GM12864 (cell line): ENCODE data around the gene FPR1.

Experiments
- DNase-seq: peaks from one replicate; pipeline ENCODE4 v3.0.0-alpha.2; 2011; ENCODE audit warnings: low read depth
- H3K4me3 ChIP-seq: 2 replicates; pipeline ENCODE4 v1.5.1; 2011; ENCODE audit warnings: mild to moderate bottlenecking, low read depth, low read length, control low read depth
- CTCF ChIP-seq: IDR thresholded peaks from 2 replicates; pipeline ENCODE4 v1.5.1; 2011; ENCODE audit warnings: low read depth, mild to moderate bottlenecking, moderate library complexity, low read length, control low read depth, inconsistent platforms; ENCODE audit errors: missing control alignments

Gene FPR1

DNA sequence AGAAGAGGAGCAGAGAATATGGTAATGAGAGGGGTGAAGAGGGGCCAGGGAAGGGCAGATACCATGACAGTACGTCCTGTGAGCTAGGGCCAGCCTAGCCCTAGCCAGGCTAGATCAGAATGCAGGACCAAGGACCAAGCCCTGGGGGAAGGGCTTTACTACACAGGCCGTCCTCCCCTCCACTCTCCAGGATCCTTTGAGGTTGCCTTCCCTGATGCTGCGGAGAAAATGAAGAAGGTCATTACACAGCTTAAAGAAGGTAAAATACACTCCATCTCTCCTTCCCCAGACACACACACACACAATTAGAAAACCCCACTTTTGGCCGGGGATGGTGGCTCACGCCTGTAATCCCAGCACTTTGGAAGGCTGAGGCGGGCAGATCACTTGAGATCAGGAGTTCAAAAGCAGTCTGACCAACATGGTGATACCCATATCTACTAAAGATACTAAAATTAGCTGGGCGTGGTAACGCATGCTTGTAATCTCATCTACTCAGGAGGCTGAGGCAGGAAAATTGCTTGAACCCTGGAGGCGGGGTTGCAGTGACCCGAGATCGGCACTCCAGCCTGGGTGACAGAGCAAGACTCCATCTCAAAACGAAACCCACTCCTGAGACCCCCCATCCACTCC lies 50.1 kb downstream of the FPR1 start:
- no peak for DNase-seq
- TF ChIP-seq CTCF = no peak
- no peak overlapping the region for H3K4me3 ChIP-seq

DNA sequence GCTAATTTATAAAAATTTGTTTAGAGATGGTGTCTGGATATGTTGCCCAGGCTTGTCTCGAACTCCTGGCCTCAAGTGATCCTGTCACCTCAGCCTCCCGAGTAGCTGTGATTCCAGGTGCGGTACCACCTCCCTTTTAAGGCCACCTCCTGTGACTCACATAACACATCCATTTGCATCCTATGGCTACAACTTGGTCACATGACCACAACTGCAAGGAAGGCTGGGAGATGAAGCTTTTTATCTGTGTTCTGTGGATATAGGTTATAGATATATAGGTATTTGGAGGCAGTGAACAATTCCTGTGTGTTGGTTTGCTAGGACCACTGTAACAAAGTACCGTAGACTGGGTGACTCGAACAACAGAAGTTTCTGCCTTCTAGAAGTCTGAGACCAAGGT lies 52.5 kb downstream of the FPR1 start:
- TF ChIP-seq CTCF = no peak
- no peak overlapping the region for H3K4me3 ChIP-seq
- no peak for DNase-seq

DNA sequence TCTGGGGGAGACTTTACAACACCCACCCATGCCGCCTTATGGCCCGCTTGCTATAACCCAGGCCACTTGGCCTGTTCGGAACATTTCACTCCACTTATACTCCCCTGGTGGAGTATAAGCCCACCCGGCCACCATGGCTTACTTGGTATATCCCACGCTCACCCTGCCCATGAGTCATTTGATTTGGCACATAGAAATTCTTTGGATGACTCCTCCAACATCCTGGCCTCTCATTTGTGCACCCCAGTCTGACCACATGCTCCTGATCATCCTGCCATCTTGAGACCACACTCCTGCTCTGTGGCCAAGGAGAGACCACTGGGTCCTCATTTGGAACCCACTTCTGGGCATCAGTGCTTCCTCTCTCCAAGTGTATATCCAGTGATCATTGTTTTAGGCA lies 53.4 kb downstream of the FPR1 start:
- TF ChIP-seq CTCF = no peak
- H3K4me3 ChIP-seq = no peak overlapping the region
- no peak for DNase-seq

DNA sequence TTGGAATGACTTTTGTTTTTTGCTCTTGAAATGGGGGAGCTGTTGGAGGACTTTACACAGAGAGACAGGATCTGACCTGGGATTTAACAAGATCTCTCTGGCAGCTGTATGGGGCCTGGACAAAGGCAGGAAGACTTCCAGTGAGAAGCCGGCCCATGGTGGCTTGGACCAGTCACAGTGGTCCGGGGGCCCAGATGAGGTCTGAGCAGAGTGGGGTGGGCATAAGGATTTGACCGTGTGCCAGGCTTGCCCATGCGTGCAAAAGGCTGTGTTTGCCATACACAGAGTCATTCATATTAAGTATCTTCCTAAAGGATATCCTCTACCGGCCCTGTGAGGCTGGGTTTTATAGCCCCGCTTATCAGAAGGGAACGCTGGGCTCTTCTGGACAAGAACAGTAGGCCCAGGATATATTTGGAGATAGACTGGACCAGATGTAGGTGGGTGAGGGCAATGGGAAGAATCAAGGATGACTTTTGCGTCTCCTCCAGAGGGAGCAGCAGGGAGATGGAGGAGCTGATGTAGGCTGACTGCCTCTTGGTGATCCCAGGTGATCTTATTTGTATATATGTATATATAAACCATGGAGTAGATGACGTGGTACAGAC lies 54.4 kb downstream of the FPR1 start:
- H3K4me3 ChIP-seq = no peak overlapping the region
- no peak for DNase-seq
- no peak for TF ChIP-seq CTCF

- no peak for DNase-seq
- H3K4me3 ChIP-seq = no peak overlapping the region
- TF ChIP-seq CTCF = no peak
These were observed 55.1 kb downstream of the FPR1 start for GRCh38 chr19:51696606-51697005.
